HPDE6-E6E7 (cell line): Measurements from ENCODE around the gene TCEA3.

Source experiments
- DNase-seq: peaks from one replicate; pipeline ENCODE4 v3.0.0; 2011; ENCODE audit warnings: missing footprints; ENCODE audit errors: extremely low spot score

Gene TCEA3

DNA sequence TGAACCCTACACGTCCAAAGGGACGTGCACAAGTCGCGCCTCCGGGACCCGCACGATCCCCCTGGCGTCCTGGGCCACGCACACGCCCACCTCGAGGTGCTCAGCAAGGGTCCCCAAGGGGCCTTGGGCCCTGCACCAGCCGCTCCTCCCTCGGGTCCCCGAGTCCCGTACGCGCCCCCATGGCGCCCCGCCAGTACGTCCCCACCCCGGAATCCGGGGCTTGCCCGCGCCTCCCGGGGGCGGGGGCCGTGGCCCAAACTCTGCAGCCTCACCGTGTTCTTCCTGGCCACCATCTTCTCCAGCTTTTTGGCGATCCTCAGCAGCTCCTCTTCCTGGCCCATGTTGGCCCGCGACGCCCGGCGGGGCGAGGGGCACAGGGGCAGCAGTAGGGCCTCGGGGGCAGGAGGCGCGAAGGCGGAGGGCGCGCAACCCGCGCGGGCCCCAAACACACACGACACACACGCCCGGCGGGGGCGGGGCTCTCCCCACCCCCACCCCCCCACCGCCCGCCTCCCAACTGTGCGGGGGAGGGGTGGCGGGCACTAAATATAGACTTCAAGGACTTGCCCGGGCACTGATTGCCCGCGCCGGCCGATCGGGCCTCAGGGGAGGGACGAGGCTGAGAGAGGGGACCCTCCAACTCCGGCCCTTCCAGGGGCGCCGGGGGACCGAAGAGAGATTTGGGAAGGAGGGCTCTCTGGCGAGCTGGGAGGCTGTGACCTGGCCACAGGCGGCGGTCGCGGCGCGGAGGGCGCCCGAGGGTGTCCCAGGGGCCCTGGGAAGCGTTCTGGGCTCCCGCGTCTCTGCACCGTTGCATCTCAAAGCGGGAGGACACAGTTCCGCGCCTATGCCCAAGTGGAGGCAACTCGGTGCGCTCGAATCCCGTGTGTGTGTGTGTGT, at the start of gene TCEA3:
TSS of gene TCEA3 (minus strand) at position 456 of the 900 bp plus-strand sequence. CDS start at position 341, 115 bp downstream.
- DNase-seq, result no peak

GRCh38 chr1:23473037-23473800, 48.7 kb upstream of the TCEA3 start:
- DNase-seq, result no peak

GRCh38 chr1:23472351-23473036, 47.9 kb upstream of the TCEA3 start:
- no peak for DNase-seq

DNA sequence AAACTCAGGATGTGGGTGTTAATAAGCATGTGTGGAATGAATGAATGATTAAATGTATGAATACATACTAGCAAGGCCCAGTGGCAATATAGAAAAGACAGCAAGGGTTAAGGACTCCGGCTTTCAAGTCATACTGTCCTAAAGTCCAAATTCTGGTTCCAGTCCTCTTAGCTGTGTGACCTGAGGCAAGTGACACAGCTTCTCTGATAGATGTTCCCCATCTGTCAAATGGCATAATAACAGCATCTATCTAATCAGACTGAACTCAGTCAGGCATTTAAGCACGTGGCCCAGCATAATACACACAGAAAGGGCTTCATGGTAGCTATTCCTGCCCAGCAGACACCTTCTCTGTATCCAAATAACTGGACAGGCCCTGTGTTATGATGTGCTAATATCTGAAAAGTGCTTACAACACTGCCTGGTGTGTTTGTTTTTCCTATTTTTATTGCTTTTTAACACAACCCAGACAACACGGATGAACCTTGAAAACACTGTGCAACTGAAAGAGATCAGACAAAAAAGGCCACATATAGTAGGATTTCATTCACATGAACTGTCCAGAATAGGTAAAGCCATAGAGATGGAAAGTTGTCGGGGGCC, 47.0 kb upstream of the TCEA3 start:
- DNase-seq, result no peak

GRCh38 chr1:23470282-23471070, 45.9 kb upstream of the TCEA3 start:
- no peak for DNase-seq

- no peak for DNase-seq
Measured at GRCh38 chr1:23469372-23469982, 44.9 kb upstream of the TCEA3 start.

- DNase-seq, result no peak
Measured at GRCh38 chr1:23466423-23466989, 42.0 kb upstream of the TCEA3 start.

- no peak for DNase-seq
Measured at GRCh38 chr1:23463286-23463685, 38.7 kb upstream of the TCEA3 start.

DNA sequence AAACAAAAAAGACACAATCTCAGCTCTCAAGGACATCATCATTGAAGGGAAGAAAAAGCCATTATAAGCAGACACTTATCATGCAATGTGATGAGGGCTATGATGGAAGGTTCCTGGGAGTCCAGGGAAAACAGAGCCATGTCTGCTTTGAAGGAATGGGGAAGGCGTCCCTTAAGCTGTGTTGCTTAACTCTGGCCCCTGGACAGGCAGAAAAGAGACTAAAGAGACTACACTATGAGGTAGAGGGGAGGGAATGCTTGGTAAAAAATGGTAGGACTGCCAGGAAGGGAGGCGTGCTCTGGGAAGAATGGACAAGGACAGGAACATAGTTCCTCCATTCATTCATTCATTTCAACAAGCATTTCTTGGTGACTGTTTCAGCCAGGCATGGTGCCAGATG, 38.2 kb upstream of the TCEA3 start:
- DNase-seq, result no peak

GRCh38 chr1:23461050-23461449, 36.5 kb upstream of the TCEA3 start:
- DNase-seq, result no peak

DNA sequence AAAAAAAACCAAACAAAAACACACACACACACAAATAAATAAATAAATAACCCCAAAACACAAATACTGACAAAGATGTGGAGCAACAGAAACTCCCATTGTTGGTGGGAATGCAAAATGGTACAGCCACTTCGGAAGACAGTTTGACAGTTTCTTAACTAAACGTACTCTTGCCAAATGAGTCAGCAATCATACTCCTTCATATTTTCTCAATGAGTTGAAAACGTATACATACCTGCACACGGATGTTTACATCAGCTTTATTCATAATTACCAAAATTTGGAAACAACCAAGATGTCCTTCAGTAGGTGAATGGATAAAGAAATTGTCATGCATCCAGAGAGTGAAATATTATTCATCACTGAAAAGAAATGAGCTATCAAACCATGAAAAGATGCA, 36.0 kb upstream of the TCEA3 start:
- no peak for DNase-seq

GRCh38 chr1:23459338-23459757, 34.8 kb upstream of the TCEA3 start:
- no peak for DNase-seq

DNA sequence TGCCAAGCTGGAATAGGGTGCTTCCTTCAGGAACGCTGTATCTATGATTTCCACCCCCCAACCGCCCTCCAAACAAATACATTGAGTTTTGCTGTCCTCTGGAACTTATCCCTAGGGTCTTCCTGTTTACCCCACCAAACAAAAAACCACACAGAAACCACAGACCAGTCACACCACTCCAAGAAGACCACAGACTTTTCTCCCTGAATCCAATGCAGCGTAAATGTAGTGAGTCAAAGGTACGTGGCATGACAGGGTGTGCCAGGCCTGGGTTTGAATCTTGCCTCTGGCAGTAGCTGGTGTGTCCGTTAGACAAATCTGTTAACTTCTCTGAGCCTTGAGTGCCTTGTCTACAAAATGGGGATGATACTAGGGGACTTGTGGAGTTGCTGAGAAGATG, 31.7 kb upstream of the TCEA3 start:
- DNase-seq, result peak; percentile 31

GRCh38 chr1:23453455-23454000, 29.0 kb upstream of the TCEA3 start:
- no peak for DNase-seq

GRCh38 chr1:23452011-23452411, 27.5 kb upstream of the TCEA3 start:
- DNase-seq, result peak; percentile 92

DNA sequence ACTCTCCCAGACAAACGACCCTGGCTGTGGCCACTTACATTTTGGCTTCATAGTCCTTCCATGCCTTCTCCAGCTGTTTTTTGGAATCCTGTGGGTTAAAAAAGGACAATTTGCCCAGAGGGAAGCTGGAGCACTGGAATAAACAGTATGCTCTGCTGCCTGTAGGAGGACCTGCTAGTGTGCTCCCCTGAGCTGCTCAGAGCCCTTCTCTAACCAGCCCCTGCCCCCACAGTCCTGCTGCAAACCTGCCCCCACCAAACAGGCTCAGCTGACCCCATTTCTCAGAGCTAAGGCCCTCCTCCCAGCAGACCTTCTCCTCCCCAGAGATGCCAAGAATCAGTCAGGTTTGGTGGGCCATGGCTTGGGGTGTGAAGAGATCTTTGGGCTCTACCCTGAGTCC, 26.9 kb upstream of the TCEA3 start:
- DNase-seq, result no peak

GRCh38 chr1:23450894-23451293, 26.3 kb upstream of the TCEA3 start:
- DNase-seq, result no peak

DNA sequence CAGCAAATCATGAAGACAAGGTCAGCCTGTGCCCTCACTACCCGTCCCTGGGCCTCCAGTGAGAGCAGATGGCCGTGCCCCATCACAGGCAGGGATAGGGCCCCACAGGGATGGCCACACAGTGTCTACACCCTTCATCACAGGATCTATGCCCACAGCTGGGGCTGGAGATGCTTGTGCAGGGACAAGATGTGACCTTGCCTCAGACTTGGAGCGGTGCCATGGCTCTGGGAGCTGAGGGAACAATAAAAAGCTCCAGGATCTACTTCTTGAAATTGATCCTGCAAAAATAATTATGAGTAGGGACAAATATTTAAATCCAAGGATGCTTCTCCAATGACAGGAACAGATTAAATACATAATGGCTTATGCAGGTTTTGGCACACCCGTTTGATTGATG, 25.4 kb upstream of the TCEA3 start:
- DNase-seq, result no peak

DNA sequence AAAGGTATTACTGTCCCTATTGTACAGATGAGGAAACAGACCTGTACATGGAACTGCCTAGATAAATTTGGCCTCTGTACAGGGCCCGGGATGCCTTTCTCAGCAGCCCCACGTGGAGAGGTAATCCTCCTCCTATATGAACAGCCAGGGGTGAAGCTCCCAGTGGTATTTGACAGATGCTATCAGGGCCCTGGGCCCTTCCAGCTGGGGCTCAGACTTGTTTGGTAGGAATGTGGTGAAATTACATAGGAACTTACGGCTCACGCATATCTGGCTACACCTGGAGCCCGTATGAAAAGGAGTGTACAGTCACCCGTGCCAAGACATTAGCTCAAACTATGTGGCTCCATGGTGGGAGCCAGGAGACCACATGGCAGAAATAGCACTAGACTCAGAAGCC, 24.8 kb upstream of the TCEA3 start:
- no peak for DNase-seq

DNA sequence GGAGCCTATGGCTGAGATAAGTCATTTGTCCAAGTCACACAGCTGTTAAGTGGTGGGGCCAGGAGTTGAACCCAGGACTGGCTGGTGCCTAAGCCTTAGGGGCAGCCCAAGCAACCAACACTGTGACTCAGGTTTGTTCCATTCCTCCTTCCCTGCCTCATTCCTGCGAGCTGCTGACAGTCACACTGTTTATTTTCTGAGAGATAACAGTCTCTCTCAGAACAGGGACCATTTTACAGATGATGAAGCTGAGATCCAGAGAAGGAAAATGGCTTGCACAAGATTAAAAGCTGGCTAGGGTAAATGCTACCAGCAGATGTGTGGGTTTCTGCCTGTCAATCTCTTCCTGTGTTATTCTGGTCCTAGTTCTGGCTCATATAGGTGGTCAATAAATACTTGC, 24.3 kb upstream of the TCEA3 start:
- no peak for DNase-seq
